A549 (cell line): ENCODE results near the gene TMEM163.

ENCODE experiments used
- EP300 ChIP-seq, 2 experiments: fragments of >200 bp; sonication (Bioruptor Twin); formaldehyde crosslinking; IDR thresholded peaks; 2 replicates in 1 of 2; 3 replicates in 1 of 2; pipeline ENCODE4 v1.6.1; 2016 to 2017
- HOXB13 ChIP-seq: fragments of 250-450 bp; sonication (Bioruptor Pico); IDR thresholded peaks from 2 replicates; pipeline ENCODE4 v1.5.0; 2020; ENCODE audit warnings: low read depth, mild to moderate bottlenecking, moderate library complexity
- KDM1A ChIP-seq: fragments of 200-600 bp; sonication (generic); IDR thresholded peaks from 2 replicates; pipeline ENCODE4 v1.6.1; 2016; ENCODE audit warnings: low read depth, mild to moderate bottlenecking
- MYC ChIP-seq: IDR thresholded peaks from 2 replicates; pipeline ENCODE4 v1.6.1; 2012; ENCODE audit warnings: mild to moderate bottlenecking, inconsistent platforms, low read length, improper control_type of control experiment, borderline replicate concordance
- PHF8 ChIP-seq: fragments of 200-600 bp; sonication (generic); IDR thresholded peaks from 2 replicates; pipeline ENCODE4 v1.6.1; 2016; ENCODE audit warnings: low read depth, mild to moderate bottlenecking, antibody characterized with exemption, moderate library complexity, borderline replicate concordance
- RAD21 ChIP-seq, 2 experiments: fragments of >200 bp in 1 of 2; sonication (Bioruptor Twin) in 1 of 2; formaldehyde crosslinking in 1 of 2; IDR thresholded peaks in 1 of 2; conservative IDR thresholded peaks in 1 of 2; 2 replicates in 1 of 2; 3 replicates in 1 of 2; pipeline ENCODE4 v1.6.1; 2012 to 2018; ENCODE audit warnings: inconsistent platforms in 1 of 2
- TF ChIP-seq, protein P1 (sequence below): fragments of >200 bp; sonication (Bioruptor Twin); formaldehyde crosslinking; IDR thresholded peaks from 3 replicates; pipeline ENCODE4 v1.5.1; 2016
- TF ChIP-seq, protein P2 (sequence below): fragments of 450-650 bp; IDR thresholded peaks from 2 replicates; pipeline ENCODE4 v1.6.1; 2014; ENCODE audit warnings: antibody characterized with exemption
- TF ChIP-seq, protein P3 (sequence below): IDR thresholded peaks from 2 replicates; pipeline ENCODE4 v1.6.1; 2012

DNA sequence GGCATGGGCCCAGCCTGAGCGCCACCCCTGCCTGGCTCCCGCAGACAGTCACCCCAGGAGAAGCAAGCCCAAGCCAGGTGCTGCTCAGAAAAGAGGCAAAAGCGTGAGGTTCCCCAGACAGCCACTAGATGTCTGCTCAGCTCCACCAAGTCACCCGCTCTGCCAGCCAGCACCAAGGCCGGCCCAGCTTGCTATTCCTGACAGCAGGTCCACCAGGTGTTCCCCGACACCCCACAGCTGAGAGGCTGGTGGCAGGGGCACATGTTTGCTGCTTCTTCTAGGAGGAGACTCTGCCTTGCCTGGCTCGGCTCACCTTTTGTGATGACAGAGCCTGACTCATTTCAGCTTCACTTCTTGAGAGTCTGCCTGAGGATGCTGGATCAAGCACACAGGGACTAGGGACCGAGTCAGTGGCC lies 258.2 kb downstream of the TMEM163 start:
- peak; percentile 85 to 89 for TF ChIP-seq RAD21 (conservative IDR thresholded peaks at IDR 0.05 in 1 of 2, IDR thresholded peaks at IDR 0.05 in 1 of 2)
- TF ChIP-seq, protein P1, sequence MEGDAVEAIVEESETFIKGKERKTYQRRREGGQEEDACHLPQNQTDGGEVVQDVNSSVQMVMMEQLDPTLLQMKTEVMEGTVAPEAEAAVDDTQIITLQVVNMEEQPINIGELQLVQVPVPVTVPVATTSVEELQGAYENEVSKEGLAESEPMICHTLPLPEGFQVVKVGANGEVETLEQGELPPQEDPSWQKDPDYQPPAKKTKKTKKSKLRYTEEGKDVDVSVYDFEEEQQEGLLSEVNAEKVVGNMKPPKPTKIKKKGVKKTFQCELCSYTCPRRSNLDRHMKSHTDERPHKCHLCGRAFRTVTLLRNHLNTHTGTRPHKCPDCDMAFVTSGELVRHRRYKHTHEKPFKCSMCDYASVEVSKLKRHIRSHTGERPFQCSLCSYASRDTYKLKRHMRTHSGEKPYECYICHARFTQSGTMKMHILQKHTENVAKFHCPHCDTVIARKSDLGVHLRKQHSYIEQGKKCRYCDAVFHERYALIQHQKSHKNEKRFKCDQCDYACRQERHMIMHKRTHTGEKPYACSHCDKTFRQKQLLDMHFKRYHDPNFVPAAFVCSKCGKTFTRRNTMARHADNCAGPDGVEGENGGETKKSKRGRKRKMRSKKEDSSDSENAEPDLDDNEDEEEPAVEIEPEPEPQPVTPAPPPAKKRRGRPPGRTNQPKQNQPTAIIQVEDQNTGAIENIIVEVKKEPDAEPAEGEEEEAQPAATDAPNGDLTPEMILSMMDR: peak; percentile 69
- no peak for TF ChIP-seq PHF8
- no peak for TF ChIP-seq KDM1A
- TF ChIP-seq HOXB13: no peak
- TF ChIP-seq, protein P2, sequence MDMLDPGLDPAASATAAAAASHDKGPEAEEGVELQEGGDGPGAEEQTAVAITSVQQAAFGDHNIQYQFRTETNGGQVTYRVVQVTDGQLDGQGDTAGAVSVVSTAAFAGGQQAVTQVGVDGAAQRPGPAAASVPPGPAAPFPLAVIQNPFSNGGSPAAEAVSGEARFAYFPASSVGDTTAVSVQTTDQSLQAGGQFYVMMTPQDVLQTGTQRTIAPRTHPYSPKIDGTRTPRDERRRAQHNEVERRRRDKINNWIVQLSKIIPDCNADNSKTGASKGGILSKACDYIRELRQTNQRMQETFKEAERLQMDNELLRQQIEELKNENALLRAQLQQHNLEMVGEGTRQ: no peak
- TF ChIP-seq EP300 (IDR thresholded peaks at IDR 0.05): no peak
- no peak for TF ChIP-seq MYC
- TF ChIP-seq, protein P3, sequence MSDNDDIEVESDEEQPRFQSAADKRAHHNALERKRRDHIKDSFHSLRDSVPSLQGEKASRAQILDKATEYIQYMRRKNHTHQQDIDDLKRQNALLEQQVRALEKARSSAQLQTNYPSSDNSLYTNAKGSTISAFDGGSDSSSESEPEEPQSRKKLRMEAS: no peak
